B cell (primary cell): Measurements from ENCODE around the gene MC1R. TPM values are rescaled to one million over a fixed set of nuclear protein-coding genes. Genes with fewer than 3 reads are reported as not detected.

Experiments used
- ATAC-seq: fragments of 200-7000 bp; cut with Tn5 transposase; one replicate; pipeline ENCODE4 v1.10.0; 2021; ENCODE audit warnings: low read depth, mild to moderate bottlenecking, moderate number of reproducible peaks, moderate library complexity
- CTCF ChIA-PET: fragments of 350-600 bp; sonication (Branson Sonifier 250); formaldehyde crosslinking; loops from one replicate; lab custom pipeline; 2021; ENCODE audit warnings: antibody characterized with exemption, inconsistent platforms; lab: Charles Lee
- POLR2A ChIA-PET: fragments of 350-600 bp; sonication (Branson Sonifier 250); formaldehyde crosslinking; loops from one replicate; lab custom pipeline; 2021; ENCODE audit warnings: antibody characterized with exemption; lab: Charles Lee
- DNase-seq: peaks from one replicate; pipeline ENCODE4 v3.0.0; 2013
- H2AFZ ChIP-seq: 2 replicates; pipeline ENCODE4 v1.6.1; 2012; ENCODE audit warnings: mild to moderate bottlenecking, low read depth, low read length; ENCODE audit not compliant: insufficient read depth, poor library complexity, severe bottlenecking
- H3K27ac ChIP-seq, 2 donors: 1 replicate in 1 of 2; 2 replicates in 1 of 2; pipeline ENCODE4 v1.5.1; 2012 to 2013; ENCODE audit warnings: low read length in 2 of 2, mild to moderate bottlenecking in 2 of 2, moderate library complexity in 1 of 2
- H3K27me3 ChIP-seq, 4 experiments: fragments of 200-600 bp in 1 of 4; sonication (generic) in 1 of 4; replicated peaks in 1 of 4; 1 replicate in 2 of 4; 2 replicates in 2 of 4; pipeline versions ENCODE4 v1.6.1 to v1.7.0; 2013 to 2016; ENCODE audit warnings: low read length in 3 of 4, mild to moderate bottlenecking in 2 of 4, mixed read lengths in 1 of 4, moderate library complexity in 1 of 4; ENCODE audit not compliant: insufficient read depth in 4 of 4, control insufficient read depth in 3 of 4; ENCODE audit errors: control extremely low read depth in 1 of 4
- H3K36me3 ChIP-seq, 2 experiments: replicated peaks in 1 of 2; 1 replicate in 1 of 2; 2 replicates in 1 of 2; pipeline versions ENCODE4 v1.6.1 to v1.7.1; 2013; ENCODE audit warnings: low read length in 1 of 2; ENCODE audit not compliant: insufficient read depth in 2 of 2, control insufficient read depth in 1 of 2; ENCODE audit errors: control extremely low read depth in 1 of 2, extremely low read depth in 1 of 2
- H3K4me1 ChIP-seq, 2 donors: fragments of 200-600 bp in 1 of 2; sonication (generic) in 1 of 2; 1 replicate in 1 of 2; 2 replicates in 1 of 2; pipeline versions ENCODE4 v1.5.1 to v1.6.1; 2013 to 2017; ENCODE audit warnings: low read length in 2 of 2; ENCODE audit not compliant: control insufficient read depth in 2 of 2, insufficient read depth in 2 of 2
- H3K4me2 ChIP-seq: replicated peaks from 2 replicates; pipeline ENCODE3; 2012; ENCODE audit warnings: mild to moderate bottlenecking, low read depth, low read length; ENCODE audit not compliant: poor library complexity, severe bottlenecking
- H3K4me3 ChIP-seq, 5 experiments: fragments of 200-600 bp in 1 of 5; sonication (generic) in 1 of 5; 1 replicate in 3 of 5; 2 replicates in 2 of 5; pipeline versions ENCODE4 v1.5.1 to v1.7.0; 2011 to 2016; ENCODE audit warnings: low read length in 4 of 5, mild to moderate bottlenecking in 4 of 5, low read depth in 2 of 5, control low read depth in 1 of 5, moderate library complexity in 1 of 5; ENCODE audit not compliant: insufficient read depth in 1 of 5; ENCODE audit errors: control extremely low read depth in 1 of 5, extremely low read depth in 1 of 5
- H3K79me2 ChIP-seq: fragments of 200-600 bp; sonication (generic); one replicate; pipeline ENCODE4 v1.6.0; 2016; ENCODE audit warnings: low read length; ENCODE audit not compliant: control insufficient read depth, insufficient read depth
- H3K9ac ChIP-seq: fragments of 200-600 bp; sonication (generic); 2 replicates; pipeline ENCODE4 v1.6.1; 2017; ENCODE audit warnings: mild to moderate bottlenecking, low read length, moderate library complexity
- H3K9me3 ChIP-seq, 3 donors: one replicate each; pipeline versions ENCODE4 v1.6.1 to v1.7.1; 2013; ENCODE audit warnings: low read length in 2 of 3; ENCODE audit not compliant: control insufficient read depth in 2 of 3, insufficient read depth in 1 of 3; ENCODE audit errors: control extremely low read depth in 1 of 3
- H4K20me1 ChIP-seq: 2 replicates; pipeline ENCODE4 v1.6.0; 2012; ENCODE audit warnings: mild to moderate bottlenecking, low read length; ENCODE audit not compliant: insufficient read depth, control insufficient read depth, poor library complexity, severe bottlenecking
- H3K27ac Mint-ChIP-seq: one replicate; pipeline ENCODE4 v1.8.0; 2021; ENCODE audit warnings: mixed read lengths
- H3K27me3 Mint-ChIP-seq: one replicate; pipeline ENCODE4 v1.8.0; 2021; ENCODE audit warnings: mixed read lengths
- H3K4me1 Mint-ChIP-seq: one replicate; pipeline ENCODE4 v1.8.0; 2021; ENCODE audit warnings: mixed read lengths
- H3K4me3 Mint-ChIP-seq: one replicate; pipeline ENCODE4 v1.8.0; 2021; ENCODE audit warnings: mixed read lengths
- H3K9me3 Mint-ChIP-seq: one replicate; pipeline ENCODE4 v1.8.0; 2022; ENCODE audit warnings: mixed read lengths; ENCODE audit not compliant: insufficient read depth
- CTCF ChIP-seq: fragments of 200-600 bp; IDR thresholded peaks from one replicate; pipeline ENCODE4 v1.8.0; 2022; ENCODE audit warnings: antibody characterized with exemption, mild to moderate bottlenecking
- EZH2 ChIP-seq: IDR thresholded peaks from 2 replicates; pipeline ENCODE4 v1.6.1; 2012; ENCODE audit warnings: borderline replicate concordance, low read depth, mild to moderate bottlenecking, moderate library complexity, low read length; ENCODE audit not compliant: insufficient read depth, poor library complexity, severe bottlenecking
- WGBS: methylation state at CpG from one replicate; pipeline ENCODE4 v1.1.5; 2013; ENCODE audit warnings: missing lambda C conversion rate; ENCODE audit not compliant: insufficient coverage; 5-methylcytosine and 5-hydroxymethylcytosine counted together
- intact Hi-C: fragments of 100-400 bp; cut with micrococcal nuclease; formaldehyde crosslinking; loops from one replicate; pipeline ENCODE4 v1.10.0; 2022
- polyA plus RNA-seq: library from polyadenylated mRNA; depleted of rRNA; stranded (reverse); fragments of >200 nt; gene quantifications from 2 replicates; pipeline ENCODE4 v1.2.3, GENCODE V29; 2012
- total RNA-seq, 2 donors: library from RNA; stranded (reverse); fragments of 120-200 nt in 1 of 2; gene quantifications; 1 replicate in 1 of 2; 2 replicates in 1 of 2; pipeline versions ENCODE4 v1.2.3 to v1.2.4, GENCODE V29; 2013 to 2022

The MC1R gene
- total and polyA plus RNA-seq, 2 donors (not counting 1 experiment from before 2014, with no cell fraction given) = 13.2 to 15.2 TPM

- Mint-ChIP-seq H3K9me3 (no peaks in the 10 kb centered on the region), H3K27ac (no peak overlapping the region), H3K27me3 (no peaks in the 10 kb centered on the region), H3K4me3 (no peak overlapping the region), H3K4me1 (peaks cover 13% of the 10 kb centered on the region)
- ChIA-PET POLR2A (interaction anchor here (0.6 kb wide), 1 partner anchor 13 kb away, joined by 5 read pairs; no protein-coding TSS in a partner anchor), CTCF (interaction anchor here (0.8 kb wide), 1 partner anchor 206 kb away, joined by 3 read pairs; no protein-coding TSS in a partner anchor)
- Histone ChIP-seq H3K4me3 (no peak overlapping the region), H3K27ac (no peak overlapping the region), H3K27me3 (no peaks in the 10 kb centered on the region), H2AFZ (no peak overlapping the region), H3K4me1 (peaks cover 0 to 5% of the 10 kb centered on the region in 2 donors), H3K36me3 (peaks cover 0 to 16% of the 10 kb centered on the region in 2 experiments), H4K20me1 (peaks cover 38% of the 10 kb centered on the region), H3K9ac (no peak overlapping the region), H3K79me2 (no peaks in the 10 kb centered on the region), H3K9me3 (no peaks in the 10 kb centered on the region), H3K4me2 (no peak overlapping the region)
- WGBS = 90% methylated on average over 12 of the region's 13 CpGs
- ATAC-seq = no peak
- intact Hi-C loops = no loop called here
- no peak for DNase-seq
- TF ChIP-seq EZH2 (no peak), CTCF (no peak)
Observed at GRCh38 chr16:89912143-89912542, 6.5 kb upstream of the MC1R start.

- intact Hi-C loops = no loop called here
- Mint-ChIP-seq H3K4me3 (no peak overlapping the region), H3K9me3 (no peaks in the 10 kb centered on the region), H3K4me1 (peaks cover 15% of the 10 kb centered on the region), H3K27ac (no peak overlapping the region), H3K27me3 (no peaks in the 10 kb centered on the region)
- Histone ChIP-seq H3K36me3 (peaks cover 0 to 16% of the 10 kb centered on the region in 2 experiments), H3K27me3 (no peaks in the 10 kb centered on the region), H3K4me2 (no peak overlapping the region), H3K79me2 (no peaks in the 10 kb centered on the region), H2AFZ (no peak overlapping the region), H3K9ac (no peak overlapping the region), H4K20me1 (peaks cover 36% of the 10 kb centered on the region), H3K4me3 (no peak overlapping the region), H3K27ac (no peak overlapping the region), H3K4me1 (peaks cover 3 to 10% of the 10 kb centered on the region in 2 donors), H3K9me3 (no peaks in the 10 kb centered on the region)
- TF ChIP-seq EZH2 = no peak
- TF ChIP-seq CTCF = no peak
- ChIA-PET CTCF (interaction anchor here (0.8 kb wide), 1 partner anchor 206 kb away, joined by 3 read pairs; no protein-coding TSS in a partner anchor), POLR2A (interaction anchor here (0.6 kb wide), 1 partner anchor 38 kb away, joined by 3 read pairs; no protein-coding TSS in a partner anchor)
- DNase-seq (no peak), ATAC-seq (no peak)
- WGBS = 92% methylated on average over 14 of the region's 14 CpGs
Observed at GRCh38 chr16:89912627-89913026, 6.0 kb upstream of the MC1R start.
